DND-41 (cell line): ENCODE data around the gene BTRC.

ENCODE experiments used
- EZH2 ChIP-seq: IDR thresholded peaks from 3 replicates; pipeline ENCODE4 v1.6.1; 2012; ENCODE audit warnings: borderline replicate concordance, low read depth, mild to moderate bottlenecking, moderate library complexity, low read length, inconsistent platforms; ENCODE audit not compliant: severe bottlenecking
- TF ChIP-seq, protein P1 (sequence below): IDR thresholded peaks from 2 replicates; pipeline ENCODE4 v1.5.1; 2012; ENCODE audit warnings: borderline replicate concordance, low read length, moderate library complexity, mild to moderate bottlenecking; ENCODE audit not compliant: poor library complexity, severe bottlenecking; ENCODE audit errors: extremely low read depth

DNA sequence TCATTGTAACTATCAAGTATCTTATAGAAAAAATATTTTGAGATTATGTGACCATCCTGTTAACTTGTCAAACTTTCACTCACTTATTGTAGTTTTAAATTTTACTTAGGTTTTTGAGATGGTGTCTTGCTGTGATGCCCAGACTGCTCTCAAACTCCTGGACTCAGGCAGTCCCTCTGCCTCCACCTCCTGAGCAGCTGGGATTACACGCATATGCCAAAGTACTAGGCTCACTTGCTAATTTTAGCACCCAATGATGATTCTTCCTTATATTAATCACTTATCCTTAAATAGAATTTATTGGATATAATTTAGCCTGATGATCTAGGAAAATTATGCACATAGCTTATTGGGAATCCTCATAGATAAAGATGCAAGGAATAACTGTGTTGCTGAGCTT lies 104.9 kb downstream of the BTRC start:
- TF ChIP-seq, protein P1, sequence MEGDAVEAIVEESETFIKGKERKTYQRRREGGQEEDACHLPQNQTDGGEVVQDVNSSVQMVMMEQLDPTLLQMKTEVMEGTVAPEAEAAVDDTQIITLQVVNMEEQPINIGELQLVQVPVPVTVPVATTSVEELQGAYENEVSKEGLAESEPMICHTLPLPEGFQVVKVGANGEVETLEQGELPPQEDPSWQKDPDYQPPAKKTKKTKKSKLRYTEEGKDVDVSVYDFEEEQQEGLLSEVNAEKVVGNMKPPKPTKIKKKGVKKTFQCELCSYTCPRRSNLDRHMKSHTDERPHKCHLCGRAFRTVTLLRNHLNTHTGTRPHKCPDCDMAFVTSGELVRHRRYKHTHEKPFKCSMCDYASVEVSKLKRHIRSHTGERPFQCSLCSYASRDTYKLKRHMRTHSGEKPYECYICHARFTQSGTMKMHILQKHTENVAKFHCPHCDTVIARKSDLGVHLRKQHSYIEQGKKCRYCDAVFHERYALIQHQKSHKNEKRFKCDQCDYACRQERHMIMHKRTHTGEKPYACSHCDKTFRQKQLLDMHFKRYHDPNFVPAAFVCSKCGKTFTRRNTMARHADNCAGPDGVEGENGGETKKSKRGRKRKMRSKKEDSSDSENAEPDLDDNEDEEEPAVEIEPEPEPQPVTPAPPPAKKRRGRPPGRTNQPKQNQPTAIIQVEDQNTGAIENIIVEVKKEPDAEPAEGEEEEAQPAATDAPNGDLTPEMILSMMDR = no peak
- no peak for TF ChIP-seq EZH2
